SK-N-SH treated with all-trans-retinoic acid at 6 μM for 48 hours (cell line): ENCODE data around the gene CDH1.

Source experiments
- BACH2 ChIP-seq: fragments of 250-450 bp; sonication (Bioruptor Pico); IDR thresholded peaks from 2 replicates; pipeline ENCODE4 v1.9.0; 2021; ENCODE audit warnings: mild to moderate bottlenecking, borderline replicate concordance
- CSDC2 ChIP-seq: fragments of 250-450 bp; sonication (Bioruptor Pico); IDR thresholded peaks from 2 replicates; pipeline ENCODE4 v1.5.0; 2020; ENCODE audit warnings: mild to moderate bottlenecking, moderate library complexity
- ISL1 ChIP-seq: fragments of 250-450 bp; sonication (Bioruptor Pico); IDR thresholded peaks from 2 replicates; pipeline ENCODE4 v2.1.2; 2022; ENCODE audit warnings: mild to moderate bottlenecking, moderate library complexity
- RARB ChIP-seq: fragments of 250-450 bp; sonication (Bioruptor Pico); IDR thresholded peaks from 2 replicates; pipeline ENCODE4 v1.8.0; 2021; ENCODE audit warnings: mild to moderate bottlenecking, moderate library complexity
- ZFP3 ChIP-seq: fragments of 250-450 bp; sonication (Bioruptor Pico); IDR thresholded peaks from 2 replicates; pipeline ENCODE4 v1.5.0; 2020; ENCODE audit warnings: mild to moderate bottlenecking, moderate library complexity
- ZNF70 ChIP-seq: fragments of 450-650 bp; formaldehyde crosslinking; IDR thresholded peaks from 2 replicates; pipeline ENCODE4 v1.5.0; 2020; ENCODE audit warnings: mild to moderate bottlenecking, moderate library complexity
- TF ChIP-seq, protein P1 (sequence below): fragments of 250-450 bp; sonication (Bioruptor Pico); IDR thresholded peaks from 2 replicates; pipeline ENCODE4 v1.8.0; 2020; ENCODE audit warnings: mild to moderate bottlenecking, moderate library complexity, borderline replicate concordance
- TF ChIP-seq, protein P2 (sequence below): fragments of 250-450 bp; sonication (Bioruptor Pico); IDR thresholded peaks from 2 replicates; pipeline ENCODE4 v1.5.1; 2020; ENCODE audit warnings: low read depth, mild to moderate bottlenecking, moderate library complexity

DNA sequence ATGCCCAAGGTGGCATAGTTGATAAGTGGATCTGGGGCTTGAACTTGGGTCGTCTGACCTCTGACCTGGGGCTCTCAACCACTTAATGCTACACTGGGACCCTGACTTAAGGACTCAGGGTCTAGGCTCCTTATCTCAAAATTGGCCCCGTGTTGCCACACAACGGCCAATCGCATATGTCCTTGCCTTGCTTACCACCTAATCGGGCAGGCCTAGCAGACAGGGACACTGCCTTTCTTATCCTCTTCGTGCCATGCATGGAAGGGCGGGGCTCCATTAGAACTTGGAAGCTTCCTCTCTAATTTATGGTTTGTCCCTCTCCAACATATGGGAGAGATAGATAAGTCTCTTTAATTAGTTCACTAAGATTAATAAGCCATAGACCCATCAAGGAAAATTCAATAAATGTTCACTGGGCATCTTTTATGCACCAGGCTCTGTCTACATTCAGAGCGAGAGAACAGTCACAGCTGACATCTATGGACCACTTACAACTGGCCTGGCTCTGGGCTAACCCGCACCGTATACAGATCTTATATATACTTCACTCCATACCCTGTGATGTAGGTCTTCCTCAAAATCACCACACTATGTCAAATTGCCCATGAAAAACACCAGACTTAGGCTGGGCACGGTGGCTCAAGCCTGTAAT lies 35.1 kb downstream of the CDH1 start:
- no peak for TF ChIP-seq CSDC2 (CRISPR knock-in tag)
- no peak for TF ChIP-seq ISL1
- TF ChIP-seq, protein P1, sequence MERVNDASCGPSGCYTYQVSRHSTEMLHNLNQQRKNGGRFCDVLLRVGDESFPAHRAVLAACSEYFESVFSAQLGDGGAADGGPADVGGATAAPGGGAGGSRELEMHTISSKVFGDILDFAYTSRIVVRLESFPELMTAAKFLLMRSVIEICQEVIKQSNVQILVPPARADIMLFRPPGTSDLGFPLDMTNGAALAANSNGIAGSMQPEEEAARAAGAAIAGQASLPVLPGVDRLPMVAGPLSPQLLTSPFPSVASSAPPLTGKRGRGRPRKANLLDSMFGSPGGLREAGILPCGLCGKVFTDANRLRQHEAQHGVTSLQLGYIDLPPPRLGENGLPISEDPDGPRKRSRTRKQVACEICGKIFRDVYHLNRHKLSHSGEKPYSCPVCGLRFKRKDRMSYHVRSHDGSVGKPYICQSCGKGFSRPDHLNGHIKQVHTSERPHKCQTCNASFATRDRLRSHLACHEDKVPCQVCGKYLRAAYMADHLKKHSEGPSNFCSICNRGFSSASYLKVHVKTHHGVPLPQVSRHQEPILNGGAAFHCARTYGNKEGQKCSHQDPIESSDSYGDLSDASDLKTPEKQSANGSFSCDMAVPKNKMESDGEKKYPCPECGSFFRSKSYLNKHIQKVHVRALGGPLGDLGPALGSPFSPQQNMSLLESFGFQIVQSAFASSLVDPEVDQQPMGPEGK (CRISPR knock-in tag) = no peak
- no peak for TF ChIP-seq RARB (CRISPR knock-in tag)
- no peak for TF ChIP-seq ZFP3
- TF ChIP-seq, protein P2, sequence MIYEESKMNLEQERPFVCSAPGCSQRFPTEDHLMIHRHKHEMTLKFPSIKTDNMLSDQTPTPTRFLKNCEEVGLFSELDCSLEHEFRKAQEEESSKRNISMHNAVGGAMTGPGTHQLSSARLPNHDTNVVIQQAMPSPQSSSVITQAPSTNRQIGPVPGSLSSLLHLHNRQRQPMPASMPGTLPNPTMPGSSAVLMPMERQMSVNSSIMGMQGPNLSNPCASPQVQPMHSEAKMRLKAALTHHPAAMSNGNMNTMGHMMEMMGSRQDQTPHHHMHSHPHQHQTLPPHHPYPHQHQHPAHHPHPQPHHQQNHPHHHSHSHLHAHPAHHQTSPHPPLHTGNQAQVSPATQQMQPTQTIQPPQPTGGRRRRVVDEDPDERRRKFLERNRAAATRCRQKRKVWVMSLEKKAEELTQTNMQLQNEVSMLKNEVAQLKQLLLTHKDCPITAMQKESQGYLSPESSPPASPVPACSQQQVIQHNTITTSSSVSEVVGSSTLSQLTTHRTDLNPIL (CRISPR knock-in tag) = no peak
- TF ChIP-seq BACH2 = no peak
- no peak for TF ChIP-seq ZNF70 (CRISPR knock-in tag)
